ENCODE data around the gene E2F4. TPM values are rescaled to one million over a fixed set of nuclear protein-coding genes. Genes with fewer than 3 reads are reported as not detected.

E2F4 gene
- total RNA-seq, 2 donors from 2014 or later: 53.8 to 70.3 TPM

GRCh38 chr16:67150833-67151396 is 41.0 kb upstream of the E2F4 start, which contains the start of gene B3GNT9:
Gene B3GNT9, minus strand, starts transcription at chr16:67150998. Its CDS starts 513 bp downstream, at chr16:67150485.
- TF ChIP-seq CTCF (IDR thresholded peaks at IDR 0.05): no peak
- DNase-seq (ENCODE audit: low spot score): peak; percentile 83
- peaks cover 18% of the 10 kb centered on the region for H3K36me3 ChIP-seq

GRCh38 chr16:67151431-67152097 is 40.4 kb upstream of the E2F4 start:
- no peak for DNase-seq (ENCODE audit: low spot score)
- no peak for TF ChIP-seq CTCF (IDR thresholded peaks at IDR 0.05)
- Histone ChIP-seq H3K4me3 (peak overlapping the region; percentile 62 to 71), H3K36me3 (peaks cover 12% of the 10 kb centered on the region), H3K4me1 (peaks cover 0 to 33% of the 10 kb centered on the region in 2 donors), H3K27me3 (no peaks in the 10 kb centered on the region), H3K9me3 (no peaks in the 10 kb centered on the region), H3K27ac (peak overlapping the region; percentile 86 to 93)

More at GRCh38 chr16:67150833-67151396, 41.0 kb upstream of the E2F4 start, which contains the start of gene B3GNT9:
- H3K4me3 ChIP-seq: peak within 1 kb of the TSS; percentile 62 to 71
- peaks cover 0 to 33% of the 10 kb centered on the region in 2 donors for H3K4me1 ChIP-seq
- no peaks in the 10 kb centered on the region for H3K9me3 ChIP-seq
- no peaks in the 10 kb centered on the region for H3K27me3 ChIP-seq
- peak within 1 kb of the TSS; percentile 86 to 93 for H3K27ac ChIP-seq

GRCh38 chr16:67154578-67155294 is 37.2 kb upstream of the E2F4 start:
- Histone ChIP-seq H3K4me1 (peaks cover 0 to 41% of the 10 kb centered on the region in 2 donors), H3K9me3 (no peaks in the 10 kb centered on the region), H3K27me3 (no peaks in the 10 kb centered on the region), H3K27ac (no peak overlapping the region), H3K36me3 (no peaks in the 10 kb centered on the region), H3K4me3 (peak overlapping the region in 1 of 2 donors; percentile 34)
- no peak for DNase-seq (ENCODE audit: low spot score)
- TF ChIP-seq CTCF (IDR thresholded peaks at IDR 0.05): no peak

GRCh38 chr16:67155295-67156142 is 36.4 kb upstream of the E2F4 start:
- Histone ChIP-seq H3K9me3 (no peaks in the 10 kb centered on the region), H3K27me3 (no peaks in the 10 kb centered on the region), H3K4me1 (peaks cover 0 to 33% of the 10 kb centered on the region in 2 donors), H3K27ac (no peak overlapping the region), H3K4me3 (peak overlapping the region in 1 of 2 donors; percentile 34), H3K36me3 (no peaks in the 10 kb centered on the region)
- TF ChIP-seq CTCF (IDR thresholded peaks at IDR 0.05): peak; percentile 97 to 99
- no peak for DNase-seq (ENCODE audit: low spot score)

- no peak for DNase-seq (ENCODE audit: low spot score)
- Histone ChIP-seq H3K27me3 (no peaks in the 10 kb centered on the region), H3K36me3 (no peaks in the 10 kb centered on the region), H3K4me1 (peaks cover 0 to 31% of the 10 kb centered on the region in 2 donors), H3K27ac (no peak overlapping the region), H3K9me3 (no peaks in the 10 kb centered on the region), H3K4me3 (no peak overlapping the region)
- no peak for TF ChIP-seq CTCF (IDR thresholded peaks at IDR 0.05)
Observed at GRCh38 chr16:67156143-67156844, 35.7 kb upstream of the E2F4 start.
